LHCN-M2 (cell line): Measurements from ENCODE around the gene VBP1. TPM values are rescaled to one million over a fixed set of nuclear protein-coding genes. Genes with fewer than 3 reads are reported as not detected.
"Not testable (repeated sequence)": the region's sequence is repeated elsewhere in the genome, so short reads cannot be mapped to it uniquely, and the experiment has no call there.

ENCODE experiments used
- DNase-seq: peaks from one replicate; pipeline ENCODE4 v3.0.0-alpha.2; 2012; ENCODE audit warnings: low read depth
- polyA plus RNA-seq: library from polyadenylated mRNA; unstranded; fragments of >200 nt; gene quantifications from one replicate; pipeline ENCODE4 v1.2.1, GENCODE V29; 2012; ENCODE audit warnings: missing spikeins
- total RNA-seq: library from RNA; depleted of rRNA; stranded (reverse); fragments of >200 nt; gene quantifications from 2 replicates; pipeline ENCODE4 v1.2.3, GENCODE V29; 2014; rRNA removed

Gene VBP1
- total RNA-seq: 94.2 and 98.0 TPM in 2 replicates
- polyA plus RNA-seq: 27.3 TPM

DNA sequence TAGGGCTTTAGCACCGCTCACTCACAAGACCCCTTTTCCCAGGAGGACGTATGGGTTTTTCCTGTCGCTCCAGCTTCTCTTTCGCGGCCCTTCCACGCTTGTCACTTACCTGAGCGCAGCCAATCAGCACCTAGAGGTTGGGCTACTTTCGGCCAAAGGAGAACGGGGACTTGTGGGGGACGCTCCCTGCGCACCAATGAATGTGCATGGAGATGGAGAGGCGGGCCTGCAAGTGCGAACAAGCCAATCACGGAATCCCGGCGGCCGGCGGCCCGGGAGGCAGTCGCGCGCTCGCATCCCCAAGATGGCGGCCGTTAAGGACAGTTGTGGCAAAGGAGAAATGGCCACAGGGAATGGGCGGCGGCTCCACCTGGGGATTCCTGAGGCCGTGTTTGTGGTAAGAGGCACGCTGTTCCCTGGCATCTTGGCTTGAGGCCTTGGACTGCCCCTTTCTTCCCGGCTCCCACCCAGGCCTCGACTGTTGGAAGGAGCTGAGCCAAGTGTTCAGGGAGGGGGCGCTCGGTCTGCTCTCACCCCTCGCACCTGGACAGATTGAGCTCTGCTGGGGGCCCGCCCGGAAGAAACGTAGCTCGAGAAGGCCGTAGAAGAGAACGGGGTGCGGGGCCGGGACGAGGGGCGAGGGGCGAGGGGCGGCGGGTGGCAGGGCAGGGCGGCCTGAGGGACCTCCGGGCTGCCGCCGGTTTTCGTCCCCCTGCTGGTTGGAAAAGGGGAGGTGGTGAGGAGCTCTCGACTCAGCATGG lies at the start of gene VBP1:
Gene VBP1, plus strand, starts transcription at position 282 of the 761 bp plus-strand sequence. Its CDS starts 23 bp downstream, at position 305.
- peak; percentile 92 for DNase-seq

- DNase-seq: no peak
These were observed 46.4 kb upstream of the VBP1 start for GRCh38 chrX:155169881-155170280.

GRCh38 chrX:155179346-155179997 lies 36.8 kb upstream of the VBP1 start:
- no peak for DNase-seq

DNA sequence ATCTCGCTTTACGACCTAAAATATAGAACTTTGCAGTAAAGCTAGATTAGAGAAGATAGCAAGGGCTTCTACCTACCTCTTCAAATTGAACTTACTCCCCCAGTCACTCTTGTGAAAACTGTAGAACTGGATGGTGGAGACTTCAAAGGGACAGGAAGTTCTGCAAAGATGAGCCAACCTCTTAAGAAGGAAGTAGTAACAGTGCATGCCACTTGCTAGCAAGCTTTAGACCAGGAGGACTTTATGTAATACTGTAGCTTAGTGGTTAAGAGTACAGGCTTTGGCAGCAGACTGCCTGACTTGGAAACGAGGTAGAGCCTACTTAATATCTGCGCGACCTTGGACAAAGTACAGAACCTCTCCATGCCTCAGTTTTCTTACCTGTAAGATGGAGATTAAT lies 27.5 kb upstream of the VBP1 start:
- no peak for DNase-seq

DNA sequence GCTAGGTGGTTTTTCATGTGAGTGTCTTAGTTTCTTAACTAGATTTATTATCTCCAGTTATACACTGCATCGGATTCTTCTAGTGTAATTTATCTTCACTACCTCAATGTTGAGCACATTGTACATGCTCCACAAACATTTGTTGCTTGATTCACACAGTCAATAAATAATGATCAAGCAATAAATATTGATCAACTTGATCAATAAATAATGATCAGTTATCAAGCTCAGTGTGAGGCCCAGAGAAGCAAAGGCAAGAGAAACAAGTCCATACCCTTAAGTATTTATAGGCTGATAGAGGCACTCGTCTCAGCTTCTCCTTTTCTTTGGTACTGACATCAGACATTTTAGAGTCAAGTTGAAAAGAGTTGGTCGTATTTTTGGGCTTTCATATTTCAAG lies 5.1 kb upstream of the VBP1 start:
- no peak for DNase-seq

- no peak for DNase-seq
These were observed 2.5 kb upstream of the VBP1 start for GRCh38 chrX:155213731-155214130.

DNA sequence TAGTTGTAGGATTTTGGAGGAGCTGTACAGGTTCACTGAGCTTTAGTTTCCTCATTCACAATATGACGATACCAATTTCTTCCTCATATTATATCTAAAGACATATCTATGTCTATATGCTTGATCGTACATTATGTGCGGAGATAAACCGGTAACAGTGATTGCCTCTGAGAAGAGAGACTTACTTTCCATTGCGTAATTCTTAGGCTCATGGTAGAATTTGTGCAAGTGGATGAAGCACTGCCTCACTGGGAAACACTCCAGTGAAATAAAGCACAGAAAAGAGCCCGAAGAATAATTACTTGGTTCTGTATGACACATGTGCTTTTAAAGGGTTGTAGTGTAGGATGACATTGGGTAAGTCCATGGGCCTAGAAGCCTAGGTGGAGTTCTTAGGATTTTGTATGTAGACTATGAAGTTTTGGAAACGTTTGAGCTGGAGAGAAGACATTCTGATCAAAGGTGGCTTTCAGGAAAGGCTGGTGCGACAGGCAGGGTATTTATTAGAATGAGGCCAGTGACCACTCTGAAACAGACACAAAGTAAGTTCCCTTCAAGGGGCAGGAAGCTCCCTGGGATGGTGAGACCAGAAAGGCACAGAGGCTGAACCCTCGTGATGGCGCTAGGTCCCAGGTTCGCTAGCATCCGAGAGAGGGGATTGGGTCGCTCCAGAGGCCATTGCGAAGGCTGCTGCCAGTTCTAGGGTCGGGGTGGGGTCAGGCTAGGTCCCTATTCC lies 649 bp upstream of the VBP1 start:
- DNase-seq: no peak

DNA sequence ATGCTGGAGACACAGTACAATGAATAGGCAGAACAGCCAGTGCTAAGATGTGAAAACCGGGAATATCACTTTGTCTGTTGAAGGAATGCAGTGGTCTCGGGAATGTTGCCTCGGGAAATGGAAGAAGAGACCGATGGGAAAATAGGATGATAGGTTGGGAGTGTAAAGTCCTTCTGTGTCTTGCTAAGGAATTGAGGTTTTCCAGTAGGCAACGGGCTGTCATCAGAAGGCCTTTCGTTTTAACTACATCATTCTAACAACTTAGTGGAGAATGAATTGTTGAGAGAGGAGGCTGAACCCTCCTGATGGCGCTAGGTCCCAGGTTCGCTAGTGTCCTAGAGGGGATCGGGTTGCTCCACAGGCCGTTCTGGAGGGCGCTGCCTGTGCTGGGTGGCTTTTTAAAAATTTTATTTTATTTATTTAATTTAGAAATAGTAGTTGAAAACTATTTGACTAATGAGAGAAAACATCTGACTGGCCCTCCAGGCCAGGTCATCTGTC lies 730 bp downstream of the VBP1 start:
- peak; percentile 32 for DNase-seq

DNA sequence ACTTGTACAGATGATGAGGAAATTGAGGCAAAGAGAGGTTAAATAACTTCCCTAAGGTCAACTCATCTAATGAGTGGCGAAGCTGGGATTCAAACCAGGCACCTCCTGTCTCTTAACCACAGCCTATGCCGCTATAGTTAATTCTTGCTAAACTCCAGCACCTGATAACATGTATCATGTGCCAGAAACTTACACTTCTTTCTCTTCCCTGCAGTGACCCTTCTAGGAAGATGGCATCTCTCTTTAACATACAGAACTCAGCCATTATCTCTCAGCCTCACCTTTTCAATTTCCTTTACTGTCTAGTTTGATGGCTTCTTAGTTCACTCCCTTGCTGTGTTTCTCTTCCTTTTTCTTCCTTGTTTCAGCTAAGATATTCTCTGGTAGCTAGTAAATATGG lies 2.5 kb downstream of the VBP1 start:
- no peak for DNase-seq

GRCh38 chrX:155221351-155221750 lies 5.1 kb downstream of the VBP1 start:
- no peak for DNase-seq

DNA sequence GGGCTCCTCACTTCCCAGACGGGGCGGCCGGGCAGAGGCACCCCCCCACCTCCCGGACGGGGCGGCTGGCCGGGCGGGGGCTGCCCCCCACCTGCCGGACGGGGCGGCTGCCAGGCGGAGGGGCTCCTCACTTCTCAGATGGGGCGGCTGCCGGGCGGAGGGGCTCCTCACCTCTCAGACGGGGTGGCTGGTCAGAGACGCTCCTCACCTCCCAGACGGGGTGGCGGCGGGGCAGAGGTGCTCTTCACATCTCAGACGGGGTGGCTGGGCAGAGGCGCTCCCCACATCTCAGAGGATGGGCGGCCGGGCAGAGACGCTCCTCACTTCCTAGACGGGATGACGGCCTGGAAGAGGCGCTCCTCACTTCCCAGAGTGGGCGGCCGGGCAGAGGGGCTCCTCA lies 7.5 kb downstream of the VBP1 start:
- DNase-seq: not testable (repeated sequence)

DNA sequence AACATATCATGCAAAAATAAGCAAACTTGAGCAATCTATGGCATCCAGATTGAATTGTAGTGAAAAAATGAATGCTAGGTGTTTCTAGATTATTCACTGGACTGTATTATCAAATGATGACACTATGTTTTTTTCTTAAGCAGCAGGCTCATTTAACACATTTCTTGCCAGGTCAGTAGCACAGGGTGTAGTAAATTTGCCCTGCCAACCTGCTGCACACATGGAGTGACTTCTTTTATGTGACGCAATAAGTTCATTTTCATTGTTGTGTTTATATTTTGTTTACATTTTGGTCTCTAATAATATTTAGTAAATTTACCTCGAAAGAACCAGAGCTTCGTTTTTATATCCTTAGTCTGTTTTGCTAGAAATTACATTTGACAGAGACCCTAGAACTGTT lies 9.5 kb downstream of the VBP1 start:
- DNase-seq: no peak

DNA sequence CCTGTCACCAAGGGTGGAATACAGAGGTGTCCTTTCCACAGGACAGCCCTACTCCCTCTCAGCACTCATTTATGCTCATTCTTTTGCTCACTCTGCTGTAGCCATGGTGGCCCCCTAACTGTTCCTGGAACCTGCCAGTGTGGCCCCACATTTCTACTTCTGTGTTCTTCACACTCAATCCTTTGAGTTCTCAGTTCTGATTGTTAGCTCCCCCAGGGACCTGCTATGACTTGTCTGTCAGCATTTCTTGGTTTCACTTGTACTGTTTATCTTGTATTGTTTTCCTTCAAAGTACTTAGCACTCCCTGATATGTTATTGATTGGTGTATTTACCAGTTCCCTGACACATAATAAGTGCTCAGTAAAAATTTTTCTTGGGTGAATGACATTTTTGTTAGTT lies 14.9 kb downstream of the VBP1 start:
- no peak for DNase-seq

GRCh38 chrX:155235891-155236290 lies 19.6 kb downstream of the VBP1 start:
- no peak for DNase-seq

- DNase-seq: no peak
These were observed 21.5 kb downstream of the VBP1 start for GRCh38 chrX:155237719-155238118.

DNA sequence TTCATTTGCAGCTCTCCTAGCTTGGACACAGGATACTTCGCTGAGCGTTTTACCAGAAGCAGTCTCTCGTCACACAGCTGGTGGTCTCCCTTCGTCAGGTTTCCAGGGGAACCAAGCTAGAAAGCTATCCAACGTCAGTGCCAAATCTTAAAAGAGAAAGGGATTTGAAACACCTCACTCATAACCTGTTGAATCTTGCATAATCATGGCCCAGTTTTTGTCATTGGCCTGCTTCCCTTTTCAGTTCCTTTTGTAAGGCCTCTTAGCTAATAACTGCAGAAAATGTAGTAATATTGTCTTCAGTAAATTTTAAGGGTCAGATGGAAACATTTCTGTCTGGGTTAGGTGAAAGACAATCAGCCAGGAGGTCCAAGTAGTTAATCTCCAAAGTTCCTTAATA lies 26.0 kb downstream of the VBP1 start:
- DNase-seq: no peak

DNA sequence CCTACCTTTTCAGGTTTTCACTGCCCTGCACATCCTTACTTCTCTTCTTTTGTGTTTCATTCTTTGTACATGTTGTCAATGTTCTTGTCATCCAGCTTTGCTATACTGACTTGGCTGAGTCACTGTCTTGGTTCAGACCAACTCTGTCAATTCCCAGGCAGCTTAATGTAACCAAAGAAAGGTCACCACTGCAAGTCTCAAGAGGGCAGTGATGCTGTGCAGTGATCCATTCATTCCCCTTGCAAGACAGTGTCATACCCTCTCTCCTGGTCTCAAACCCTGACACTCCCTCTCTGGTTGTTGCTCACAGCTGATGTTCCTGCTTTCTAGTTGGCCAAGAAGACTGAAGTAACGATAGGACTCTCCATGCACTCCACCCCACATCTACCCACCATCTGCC lies 30.5 kb downstream of the VBP1 start:
- no peak for DNase-seq

DNA sequence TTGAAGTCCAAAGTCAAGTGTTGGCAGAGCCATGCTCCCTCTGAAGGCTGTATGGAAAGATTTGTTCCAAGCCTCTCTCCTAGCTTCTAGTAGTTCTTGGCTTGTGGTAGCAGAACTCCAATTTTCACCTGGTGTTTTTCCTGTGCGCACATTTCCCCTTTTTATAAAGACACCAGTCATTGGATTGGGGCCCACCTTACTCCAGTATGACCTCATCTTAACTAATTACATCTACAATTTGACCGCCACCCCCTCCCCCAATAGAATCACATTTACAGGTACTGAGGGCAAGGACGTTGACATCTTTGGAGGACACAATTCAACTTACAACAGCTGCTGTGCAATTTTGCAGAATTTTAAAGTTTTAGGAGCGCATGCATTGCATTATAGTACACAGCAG lies 31.2 kb downstream of the VBP1 start:
- DNase-seq: no peak

GRCh38 chrX:155251391-155251790 lies 35.1 kb downstream of the VBP1 start:
- DNase-seq: no peak

DNA sequence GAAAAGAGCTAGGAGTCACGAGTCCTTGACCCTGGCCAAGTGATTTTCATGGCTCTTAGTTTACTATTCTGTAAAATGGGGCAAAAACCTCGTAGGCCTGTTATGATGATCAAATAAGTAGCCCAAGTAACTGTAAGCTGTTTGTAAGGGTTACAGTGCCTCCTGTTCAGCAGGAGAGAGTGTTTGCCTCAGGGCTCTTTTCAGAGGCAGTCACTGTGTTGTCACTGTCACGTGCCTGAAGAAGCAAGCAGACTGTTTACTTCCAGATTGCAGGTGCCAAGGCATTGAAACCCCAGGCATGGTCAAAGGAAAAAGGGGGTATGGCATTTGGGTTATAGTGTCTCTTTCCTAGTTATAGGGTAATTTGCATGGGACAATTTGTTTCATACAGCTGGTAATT lies 43.5 kb downstream of the VBP1 start:
- no peak for DNase-seq

DNA sequence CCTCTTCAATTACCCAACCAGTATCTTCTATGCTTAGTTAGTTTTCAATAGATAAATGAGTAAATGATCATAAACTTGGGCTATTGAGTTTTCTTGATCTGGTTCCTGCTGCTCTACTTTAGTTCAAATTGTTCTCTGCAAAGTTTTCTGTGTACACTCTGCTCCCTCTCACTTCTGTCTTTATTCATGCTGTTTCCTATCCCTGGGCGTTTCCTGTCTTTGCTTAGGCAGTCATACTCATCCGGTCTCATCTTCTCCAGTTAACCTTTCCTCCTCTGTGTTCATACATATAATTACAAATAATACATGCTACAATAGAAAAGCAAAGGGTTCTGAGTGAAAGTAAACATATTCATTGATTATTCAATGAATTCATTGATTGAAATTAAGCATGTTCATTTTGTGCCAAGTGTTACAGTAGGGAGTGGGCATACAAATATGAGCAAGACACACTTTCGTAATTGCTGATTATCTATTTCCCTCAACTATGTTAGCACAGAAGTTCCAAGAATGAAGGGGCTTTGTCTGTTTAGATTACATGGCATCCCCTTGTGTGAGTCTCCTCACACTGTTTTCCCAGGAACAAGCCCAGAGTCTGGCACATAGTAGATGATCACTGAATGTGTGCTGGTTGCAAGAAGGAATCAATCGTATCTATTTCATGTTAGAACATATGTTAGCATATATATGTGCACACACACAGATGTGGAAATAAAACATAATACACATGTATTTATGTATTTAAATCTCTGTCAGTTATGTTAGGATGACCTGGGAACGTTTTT lies 46.9 kb downstream of the VBP1 start:
- DNase-seq: no peak
